Heart left ventricle (tissue), 16 donors: ENCODE measurements around the gene TCP10L. TPM values are rescaled to one million over a fixed set of nuclear protein-coding genes. Genes with fewer than 3 reads are reported as not detected.
"Not testable (repeated sequence)": the region's sequence is repeated elsewhere in the genome, so short reads cannot be mapped to it uniquely, and the experiment has no call there.

Experiments used
- ATAC-seq, 4 donors: fragments of 200-7000 bp; cut with Tn5 transposase; one replicate each; pipeline ENCODE4 v1.9.1; 2020 to 2022; ENCODE audit warnings: moderate library complexity in 4 of 4, mild to moderate bottlenecking in 3 of 4, moderate number of reproducible peaks in 1 of 4
- DNase-seq, 5 donors: peaks; one replicate each; pipeline ENCODE4 v3.0.0-alpha.2; 2020
- H3K27ac ChIP-seq, 12 donors: fragments of 200-600 bp; sonication (generic) in 4 of 12; one replicate each; pipeline versions ENCODE4 v1.5.0 to v1.8.0; 2016 to 2022; ENCODE audit warnings: mild to moderate bottlenecking in 2 of 12
- H3K27me3 ChIP-seq, 9 donors: fragments of 200-600 bp; sonication (generic) in 2 of 9; one replicate each; pipeline versions ENCODE4 v1.5.1 to v1.8.0; 2016 to 2022; ENCODE audit warnings: mild to moderate bottlenecking in 3 of 9
- H3K36me3 ChIP-seq, 9 donors: fragments of 200-600 bp; sonication (generic) in 2 of 9; one replicate each; pipeline versions ENCODE4 v1.5.0 to v1.8.0; 2018 to 2022; ENCODE audit warnings: mild to moderate bottlenecking in 2 of 9
- H3K4me1 ChIP-seq, 12 donors: fragments of 200-600 bp; sonication (generic) in 4 of 12; one replicate each; pipeline versions ENCODE4 v1.5.0 to v1.8.0; 2016 to 2022; ENCODE audit warnings: mild to moderate bottlenecking in 3 of 12
- H3K4me3 ChIP-seq, 12 donors: fragments of 200-600 bp; sonication (generic) in 4 of 12; one replicate each; pipeline versions ENCODE4 v1.5.0 to v1.8.0; 2017 to 2022; ENCODE audit warnings: mild to moderate bottlenecking in 9 of 12, moderate library complexity in 4 of 12
- H3K9me3 ChIP-seq, 12 donors: fragments of 200-600 bp; sonication (generic) in 4 of 12; one replicate each; pipeline versions ENCODE4 v1.5.0 to v1.8.0; 2016 to 2022; ENCODE audit warnings: mild to moderate bottlenecking in 1 of 12
- POLR2A ChIP-seq, 2 donors: fragments of 450-650 bp; IDR thresholded peaks; one replicate each; pipeline ENCODE4 v1.6.1; 2017; ENCODE audit warnings: antibody characterized with exemption in 2 of 2, mild to moderate bottlenecking in 2 of 2, moderate library complexity in 2 of 2
- WGBS, 4 donors: extraction: QIAGEN DNeasy Blood & Tissue Kit in 2 of 4; methylation state at CpG; one replicate each; pipeline versions ENCODE4 v1.1.5 to v1.1.7; 2013 to 2018; 5-methylcytosine and 5-hydroxymethylcytosine counted together
- intact Hi-C, 10 donors: fragments of 100-400 bp; cut with DNase I; formaldehyde crosslinking; loops; one replicate each; pipeline versions ENCODE4 v1.11.1 to v1.14.2; 2022
- long read RNA-seq, 3 donors: library from polyadenylated mRNA; unstranded; transcript quantifications; one replicate each; pipeline ENCODE4 v2.0.0, GENCODE V29; 2020 to 2021
- polyA plus RNA-seq, 2 donors: library from polyadenylated mRNA; stranded (reverse); fragments of 200-250 nt; gene quantifications; one replicate each; pipeline ENCODE4 v1.2.3, GENCODE V29; 2013
- total RNA-seq, 9 donors: library from RNA; depleted of rRNA in 2 of 9; stranded (reverse); fragments of >200 nt in 2 of 9; fragmentation: NEBNext Ultra II Directional in 3 of 9; extraction: Animal tissue kit (Norgen Biotek cat#: 25700) in 3 of 9; gene quantifications; one replicate each; pipeline versions ENCODE4 v1.1.0 to v1.2.4, GENCODE V29; 2016 to 2023
- TF ChIP-seq, protein P1 (sequence below), 12 donors: fragments of 200-600 bp; sonication (generic) in 4 of 12; IDR thresholded peaks; one replicate each; pipeline versions ENCODE4 v1.5.0 to v1.8.0; 2018 to 2022; ENCODE audit warnings: antibody characterized with exemption in 12 of 12, mild to moderate bottlenecking in 5 of 12
- donor health status: ischemic (EF 13 %, LVEDD 7.1; RV severe dilation, severe dysfunction).
- donor health status: healthy with polysubstance abuse.
- donor health status: DM: no; HTN: yes; CAD: no.
- donor health status: DM: no; HTN: no; CAD: no.
- donor health status: ischemic (EF 25% LVEDD 6.9; RV normal size, moderate dysfunction).
- donor health status: ischemic (EF 25% LVEDD 5.7; RV mildly dilated, moderate dysfunction).
- donor health status: healthy.
- donor health status: DM: yes; HTN: yes; CAD: no.
- donor health status: ischemic (EF 35%, LVEDD 5.7; RV mildly dilated, moderate dysfunction).
- donor health status: nonischemic (EF 11% LVEDD 7.7; RV severe dilation, severe dysfunction).
- donor health status: DM: yes; HTN: yes; CAD: no.
- donor health status: PGD.
- donor health status: ischemic (EF 29% LVEDD 5.4; RV normal size, mild dysfunction).
- donor health status: nonischemic (EF 23%, LVEDD 6.1; RV moderate dilation, normal function).

TCP10L gene, protein sequence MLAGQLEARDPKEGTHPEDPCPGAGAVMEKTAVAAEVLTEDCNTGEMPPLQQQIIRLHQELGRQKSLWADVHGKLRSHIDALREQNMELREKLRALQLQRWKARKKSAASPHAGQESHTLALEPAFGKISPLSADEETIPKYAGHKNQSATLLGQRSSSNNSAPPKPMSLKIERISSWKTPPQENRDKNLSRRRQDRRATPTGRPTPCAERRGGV
- total RNA-seq (1 to 10 TPM in 8 of 9 donors, under 1 TPM in 1; 0.80 to 3.9 (median 2.2) TPM), polyA plus RNA-seq (1 to 10 TPM; 1.9 to 2.6 TPM)
- long read RNA-seq, donor 1, partial matches to known transcripts: 0 of 3 reads
- long read RNA-seq, donor 1, other reads (novel, unspliced or antisense): 3 of 3 reads
- long read RNA-seq, donor 2: 0 reads
- long read RNA-seq, donor 3, partial matches to known transcripts: 0 of 3 reads
- long read RNA-seq, donor 3, other reads (novel, unspliced or antisense): 3 of 3 reads

DNA sequence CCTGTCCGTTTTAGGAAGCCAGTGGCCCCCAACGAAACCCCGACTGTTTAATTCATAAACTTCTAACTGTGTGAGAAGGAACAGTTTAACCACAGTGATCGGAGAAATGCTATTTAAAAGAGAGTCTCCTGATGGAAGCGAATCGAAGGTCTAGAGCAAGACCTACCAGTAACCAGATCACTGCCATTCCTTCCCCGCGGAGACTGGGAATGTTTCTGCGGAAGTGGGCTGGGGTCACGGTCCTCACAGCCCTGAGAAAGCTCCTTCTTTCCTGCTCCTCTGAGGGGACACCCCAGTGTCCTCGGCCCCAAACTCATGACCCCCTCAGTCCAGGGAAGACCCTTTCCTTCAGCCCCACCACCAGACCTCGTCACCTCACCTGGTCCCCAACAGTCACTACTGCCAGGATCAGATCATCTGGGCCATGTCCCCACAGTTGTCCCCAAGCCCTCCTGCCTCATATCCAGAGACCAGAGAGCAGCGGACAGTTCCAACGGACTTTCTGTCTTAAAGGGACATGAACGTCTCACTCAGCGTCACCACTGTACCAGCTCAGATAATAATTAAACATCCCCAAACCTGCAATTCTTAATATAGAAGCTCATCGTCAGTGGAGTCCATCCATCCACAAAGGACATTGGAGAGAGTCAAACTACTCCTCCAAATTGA, at the start of gene TCP10L:
Gene TCP10L, minus strand, starts transcription at position 482 of the 669 bp plus-strand sequence. CDS start 1,219 bp downstream, outside the sequence.
- TF ChIP-seq, protein P1, sequence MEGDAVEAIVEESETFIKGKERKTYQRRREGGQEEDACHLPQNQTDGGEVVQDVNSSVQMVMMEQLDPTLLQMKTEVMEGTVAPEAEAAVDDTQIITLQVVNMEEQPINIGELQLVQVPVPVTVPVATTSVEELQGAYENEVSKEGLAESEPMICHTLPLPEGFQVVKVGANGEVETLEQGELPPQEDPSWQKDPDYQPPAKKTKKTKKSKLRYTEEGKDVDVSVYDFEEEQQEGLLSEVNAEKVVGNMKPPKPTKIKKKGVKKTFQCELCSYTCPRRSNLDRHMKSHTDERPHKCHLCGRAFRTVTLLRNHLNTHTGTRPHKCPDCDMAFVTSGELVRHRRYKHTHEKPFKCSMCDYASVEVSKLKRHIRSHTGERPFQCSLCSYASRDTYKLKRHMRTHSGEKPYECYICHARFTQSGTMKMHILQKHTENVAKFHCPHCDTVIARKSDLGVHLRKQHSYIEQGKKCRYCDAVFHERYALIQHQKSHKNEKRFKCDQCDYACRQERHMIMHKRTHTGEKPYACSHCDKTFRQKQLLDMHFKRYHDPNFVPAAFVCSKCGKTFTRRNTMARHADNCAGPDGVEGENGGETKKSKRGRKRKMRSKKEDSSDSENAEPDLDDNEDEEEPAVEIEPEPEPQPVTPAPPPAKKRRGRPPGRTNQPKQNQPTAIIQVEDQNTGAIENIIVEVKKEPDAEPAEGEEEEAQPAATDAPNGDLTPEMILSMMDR (IDR thresholded peaks at IDR 0.05): no peak
- TF ChIP-seq POLR2A (IDR thresholded peaks at IDR 0.05): no peak
- Histone ChIP-seq H3K4me3 (no peak within 1 kb of the TSS), H3K27ac (no peak within 1 kb of the TSS), H3K27me3 (no peaks in the 10 kb centered on the region), H3K4me1 (no peaks in the 10 kb centered on the region), H3K36me3 (peaks cover 0 to 8% (median 0%) of the 10 kb centered on the region in 9 donors), H3K9me3 (no peaks in the 10 kb centered on the region)
- 85 to 89% (median 88%) methylated on average over 17 of the region's 17 CpGs for WGBS, 4 donors
- DNase-seq: no peak
- no peak for ATAC-seq
- intact Hi-C loops: no loop called here

DNA sequence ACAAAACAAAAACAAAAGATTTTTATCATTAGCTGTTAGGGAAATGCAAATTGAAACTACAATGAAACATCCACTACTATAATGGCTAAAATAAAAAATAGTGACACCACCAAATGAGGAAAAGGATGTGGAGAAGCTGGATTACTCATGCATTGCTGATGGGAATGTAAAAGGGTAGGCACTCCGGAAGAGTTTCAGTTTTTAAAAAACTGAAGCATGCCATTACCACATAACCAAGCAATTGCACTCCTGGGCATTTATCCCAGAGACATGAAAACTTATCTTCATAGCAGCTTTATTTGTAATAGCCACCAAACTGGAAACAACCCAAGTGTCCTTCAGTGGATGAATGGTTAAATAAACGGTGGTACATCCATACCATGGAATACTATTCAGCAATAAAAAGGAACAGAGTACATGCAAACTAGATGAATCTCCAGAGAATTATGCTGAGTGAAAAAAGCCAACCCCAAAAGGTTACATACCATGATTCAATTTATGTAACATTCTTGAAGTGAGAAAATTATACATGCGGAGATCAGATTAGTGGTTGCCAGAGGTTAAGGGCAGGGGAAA, 41.4 kb upstream of the TCP10L start:
- peaks cover 0 to 5% (median 0%) of the 10 kb centered on the region in 12 donors for H3K9me3 ChIP-seq
- peaks cover 0 to 9% (median 0%) of the 10 kb centered on the region in 9 donors for H3K27me3 ChIP-seq
- DNase-seq (no peak), ATAC-seq (no peak)
- H3K36me3 ChIP-seq: peaks cover 0 to 32% (median 23%) of the 10 kb centered on the region in 9 donors
- WGBS, 4 donors: 95 to 97% (median 96%) methylated on average over 3 of the region's 3 CpGs
- intact Hi-C loops: no loop called here
- H3K4me3 ChIP-seq: no peak overlapping the region
- H3K4me1 ChIP-seq: no peaks in the 10 kb centered on the region
- no peak overlapping the region for H3K27ac ChIP-seq
- no peak for TF ChIP-seq POLR2A (IDR thresholded peaks at IDR 0.05)
- TF ChIP-seq, protein P1 (IDR thresholded peaks at IDR 0.05): no peak

DNA sequence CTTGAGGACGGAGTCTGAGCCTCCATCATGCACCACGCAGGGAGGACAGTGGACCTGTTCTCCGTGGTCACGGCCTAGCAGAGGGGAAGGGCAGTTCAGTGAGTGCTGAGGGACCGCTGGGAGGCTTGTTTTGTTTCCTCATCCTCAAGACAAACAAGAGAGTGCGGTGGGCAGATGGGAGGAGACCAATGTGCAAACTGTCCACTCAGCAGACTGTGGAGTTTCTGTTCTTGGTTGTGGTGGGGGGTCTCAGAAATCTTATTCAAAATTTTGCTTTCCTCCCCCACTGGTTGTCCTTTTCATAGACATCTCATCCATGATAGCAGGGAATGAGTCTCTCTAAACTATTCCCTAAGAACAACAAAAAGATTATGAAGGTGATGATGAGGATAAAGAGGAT, 32.9 kb upstream of the TCP10L start:
- H3K9me3 ChIP-seq, H3K4me1 ChIP-seq, H3K4me3 ChIP-seq, H3K36me3 ChIP-seq, intact Hi-C loops, DNase-seq, ATAC-seq, H3K27ac ChIP-seq: not testable (repeated sequence)
- WGBS, 4 donors: 75 to 88% (median 81%) methylated on average over 6 of the region's 6 CpGs
- H3K27me3 ChIP-seq: peaks cover 0 to 16% (median 0%) of the 10 kb centered on the region in 9 donors

DNA sequence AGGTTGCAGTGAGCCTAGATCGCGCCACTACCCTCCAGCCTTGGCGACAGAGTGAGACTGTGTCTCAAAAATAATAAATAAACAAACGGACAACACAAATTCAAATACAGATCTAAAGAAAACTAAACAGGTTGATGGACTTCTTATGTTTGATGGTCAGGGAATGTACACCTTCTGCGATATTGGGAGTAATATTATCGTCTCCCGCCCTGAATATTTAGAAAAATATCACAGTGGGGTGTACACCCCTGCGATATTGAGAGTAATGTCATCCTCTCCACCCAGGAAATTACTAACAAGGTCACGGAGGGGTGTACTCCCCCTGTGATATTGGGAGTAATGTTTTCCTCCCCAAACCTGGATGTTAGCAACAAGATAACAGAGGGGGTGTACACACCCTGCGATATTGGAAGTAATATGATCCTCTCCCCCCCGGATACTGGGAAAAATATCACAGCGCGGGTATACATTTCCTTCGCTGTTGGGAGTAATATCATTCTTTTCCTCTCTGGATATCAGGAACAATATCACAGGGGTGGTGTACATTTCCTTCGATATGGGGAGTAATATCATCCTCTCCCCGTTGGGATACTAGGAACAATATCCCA, 28.2 kb upstream of the TCP10L start:
- TF ChIP-seq POLR2A (IDR thresholded peaks at IDR 0.05): no peak
- TF ChIP-seq, protein P1 (IDR thresholded peaks at IDR 0.05): no peak
- no peak for ATAC-seq
- 63 to 67% (median 64%) methylated on average over 16 of the region's 16 CpGs for WGBS, 4 donors
- Histone ChIP-seq H3K9me3 (no peaks in the 10 kb centered on the region), H3K4me1 (peaks cover 0 to 27% (median 16%) of the 10 kb centered on the region in 12 donors), H3K4me3 (peak overlapping the region; percentile 68 to 99 (median 86)), H3K27ac (peak overlapping the region in 11 of 12 donors; percentile 85 to 98 (median 93)), H3K36me3 (peaks cover 0 to 18% (median 13%) of the 10 kb centered on the region in 9 donors), H3K27me3 (no peaks in the 10 kb centered on the region)
- intact Hi-C loops: loop anchor here in 1 of 10 donors (5.0 kb wide), 1 partner anchor 201 kb away; the partner anchor contains the start of gene EVA1C
- DNase-seq: no peak
